Gastrocnemius medialis (tissue), 4 donors: ENCODE data around the gene MAFF. TPM values are rescaled to one million over a fixed set of nuclear protein-coding genes. Genes with fewer than 3 reads are reported as not detected.
A peak's percentile ranks its signal among the peaks of the same experiment; 100 is the strongest.

Experiments used
- ATAC-seq, 2 donors: fragments of 150-250 bp; one replicate each; pipeline ENCODE4 v1.9.1; 2016
- DNase-seq, 2 donors: peaks; one replicate each; pipeline ENCODE4 v3.0.0-alpha.2; 2019
- H3K27ac ChIP-seq, 4 donors: fragments of 200-600 bp; sonication (generic); 1 replicate in 1 of 4; 2 replicates in 3 of 4; pipeline ENCODE4 v1.5.1; 2016 to 2018; ENCODE audit warnings: mild to moderate bottlenecking in 2 of 4, moderate library complexity in 1 of 4
- H3K27me3 ChIP-seq, 3 donors: fragments of 200-600 bp; sonication (generic) in 2 of 3; 1 replicate in 1 of 3; 2 replicates in 2 of 3; pipeline versions ENCODE4 v1.5.1 to v1.6.0; 2016 to 2019; ENCODE audit warnings: mild to moderate bottlenecking in 1 of 3, moderate library complexity in 1 of 3
- H3K36me3 ChIP-seq, 2 donors: fragments of 200-600 bp; sonication (generic) in 1 of 2; one replicate each; pipeline ENCODE4 v1.5.1; 2017 to 2018
- H3K4me1 ChIP-seq, 2 donors: fragments of 200-600 bp; sonication (generic) in 1 of 2; one replicate each; pipeline ENCODE4 v1.5.1; 2016 to 2017; ENCODE audit warnings: mild to moderate bottlenecking in 2 of 2
- H3K4me3 ChIP-seq, 4 donors: fragments of 200-600 bp; sonication (generic) in 3 of 4; 1 replicate in 1 of 4; 2 replicates in 3 of 4; pipeline ENCODE4 v1.5.1; 2016 to 2019; ENCODE audit warnings: mild to moderate bottlenecking in 2 of 4
- H3K9me3 ChIP-seq, 3 donors: fragments of 200-600 bp; sonication (generic) in 2 of 3; 1 replicate in 1 of 3; 2 replicates in 2 of 3; pipeline ENCODE4 v1.5.1; 2016 to 2019
- CTCF ChIP-seq, 5 experiments: fragments of 450-650 bp in 3 of 5; fragments of 200-600 bp in 2 of 5; sonication (generic) in 2 of 5; IDR thresholded peaks in 4 of 5; conservative IDR thresholded peaks in 1 of 5; 1 replicate in 4 of 5; 2 replicates in 1 of 5; pipeline ENCODE4 v1.5.1; 2016 to 2019; ENCODE audit warnings: antibody characterized with exemption in 5 of 5, mild to moderate bottlenecking in 3 of 5, moderate library complexity in 3 of 5
- POLR2A ChIP-seq, 2 donors: fragments of 450-650 bp; IDR thresholded peaks; one replicate each; pipeline ENCODE4 v1.6.1; 2017; ENCODE audit warnings: antibody characterized with exemption in 2 of 2, mild to moderate bottlenecking in 2 of 2, moderate library complexity in 2 of 2
- in situ Hi-C, 4 donors: fragments of 200-750 bp; cut with MboI; loops; one replicate each; pipeline versions ENCODE4 v1.15.0 to v1.8.0; 2017; ENCODE audit warnings: low sequenced_read_pairs in 4 of 4
- intact Hi-C: fragments of 100-400 bp; cut with DNase I; formaldehyde crosslinking; loops from one replicate; pipeline ENCODE4 v1.15.1; 2023; ENCODE audit warnings: low total_unique reads
- total RNA-seq, 4 donors: library from RNA; depleted of rRNA; stranded (reverse); fragments of >200 nt; gene quantifications; one replicate each; pipeline versions ENCODE4 v1.1.0 to v1.2.3, GENCODE V29; 2016

The MAFF gene
- total RNA-seq, 4 donors from 2014 or later: 19.3 to 448 (median 33.4) TPM

- Histone ChIP-seq H3K36me3 (peaks cover 0 to 55% of the 10 kb centered on the region in 2 donors), H3K4me1 (peaks cover 26% of the 10 kb centered on the region in 2 donors), H3K4me3 (no peak overlapping the region), H3K27me3 (no peaks in the 10 kb centered on the region), H3K27ac (peak overlapping the region; percentile 41 to 82 (median 72)), H3K9me3 (no peaks in the 10 kb centered on the region)
- intact Hi-C loops: no loop called here
- DNase-seq (peak in 1 of 2 donors; percentile 50), ATAC-seq (peak; percentile 62 to 63)
- in situ Hi-C loops: loop anchor here in 1 of 4 donors (25.0 kb wide), 1 partner anchor 117 kb away; the partner anchor contains the start of gene BAIAP2L2
- no peak for TF ChIP-seq POLR2A (IDR thresholded peaks at IDR 0.05)
- TF ChIP-seq CTCF (IDR thresholded peaks at IDR 0.05 in 4 of 5, conservative IDR thresholded peaks at IDR 0.05 in 1 of 5): no peak
These were observed 27.3 kb downstream of the MAFF start for GRCh38 chr22:38228873-38229740.

- H3K4me1 ChIP-seq: peaks cover 28 to 38% of the 10 kb centered on the region in 2 donors
- in situ Hi-C loops: loop anchor here in 2 of 4 donors (10.0 to 25.0 kb wide), 2 partner anchors 115 to 118 kb away; partner anchors contain the start of gene BAIAP2L2 (in 2 of the 2)
- TF ChIP-seq CTCF (IDR thresholded peaks at IDR 0.05 in 4 of 5, conservative IDR thresholded peaks at IDR 0.05 in 1 of 5) (peak in 3 of 5 experiments; percentile 29 to 34 (median 31)), POLR2A (IDR thresholded peaks at IDR 0.05) (no peak)
These were observed 28.5 kb downstream of the MAFF start for GRCh38 chr22:38230108-38230825.

GRCh38 chr22:38230916-38231315 lies 29.1 kb downstream of the MAFF start:
- Histone ChIP-seq H3K36me3 (peaks cover 0 to 44% of the 10 kb centered on the region in 2 donors), H3K27me3 (no peaks in the 10 kb centered on the region), H3K4me3 (no peak overlapping the region), H3K27ac (peak overlapping the region; percentile 5 to 66 (median 60)), H3K4me1 (peaks cover 28 to 38% of the 10 kb centered on the region in 2 donors), H3K9me3 (no peaks in the 10 kb centered on the region)
- ATAC-seq (no peak), DNase-seq (no peak)
- intact Hi-C loops: loop anchor here (5.0 kb wide), 1 partner anchor 1266 kb away; no protein-coding TSS in a partner anchor
- in situ Hi-C loops: loop anchor here in 2 of 4 donors (10.0 to 25.0 kb wide), 2 partner anchors 116 to 119 kb away; partner anchors contain the start of gene BAIAP2L2 (in 2 of the 2)
- TF ChIP-seq POLR2A (IDR thresholded peaks at IDR 0.05): no peak
- TF ChIP-seq CTCF (IDR thresholded peaks at IDR 0.05 in 4 of 5, conservative IDR thresholded peaks at IDR 0.05 in 1 of 5): no peak

More at GRCh38 chr22:38230108-38230825, 28.5 kb downstream of the MAFF start:
- DNase-seq (no peak), ATAC-seq (peak in 1 of 2 donors; percentile 16)
- peak overlapping the region; percentile 5 to 66 (median 60) for H3K27ac ChIP-seq
- H3K9me3 ChIP-seq: no peaks in the 10 kb centered on the region
- peaks cover 0 to 51% of the 10 kb centered on the region in 2 donors for H3K36me3 ChIP-seq
- no peak overlapping the region for H3K4me3 ChIP-seq
- intact Hi-C loops: loop anchor here (5.0 kb wide), 1 partner anchor 1267 kb away; no protein-coding TSS in a partner anchor
- no peaks in the 10 kb centered on the region for H3K27me3 ChIP-seq

GRCh38 chr22:38232196-38232595 lies 30.4 kb downstream of the MAFF start:
- intact Hi-C loops (loop anchor here (5.0 kb wide), 1 partner anchor 1265 kb away; no protein-coding TSS in a partner anchor), in situ Hi-C loops (loop anchor here in 2 of 4 donors (10.0 to 25.0 kb wide), 2 partner anchors 117 to 120 kb away; partner anchors contain the start of gene BAIAP2L2 (in 2 of the 2))
- TF ChIP-seq CTCF (IDR thresholded peaks at IDR 0.05 in 4 of 5, conservative IDR thresholded peaks at IDR 0.05 in 1 of 5): no peak
- no peak for TF ChIP-seq POLR2A (IDR thresholded peaks at IDR 0.05)
- Histone ChIP-seq H3K27me3 (no peaks in the 10 kb centered on the region), H3K4me1 (peaks cover 28 to 41% of the 10 kb centered on the region in 2 donors), H3K36me3 (peaks cover 0 to 34% of the 10 kb centered on the region in 2 donors), H3K4me3 (no peak overlapping the region), H3K9me3 (no peaks in the 10 kb centered on the region), H3K27ac (no peak overlapping the region)
- DNase-seq (no peak), ATAC-seq (no peak)
